Suprapubic skin (tissue), 3 donors: Measurements from ENCODE around the gene DHX15.

Source experiments
- EP300 ChIP-seq: sonication (generic); formaldehyde crosslinking; IDR thresholded peaks from one replicate; pipeline ENCODE4 v1.6.1; 2017; ENCODE audit warnings: antibody characterized with exemption
- POLR2A ChIP-seq, 2 donors: fragments of 450-650 bp; IDR thresholded peaks; one replicate each; pipeline ENCODE4 v1.6.1; 2017; ENCODE audit warnings: antibody characterized with exemption in 2 of 2, mild to moderate bottlenecking in 2 of 2, moderate library complexity in 2 of 2
- TF ChIP-seq, protein P1 (sequence below), 2 donors: fragments of 200-600 bp in 1 of 2; fragments of 450-650 bp in 1 of 2; sonication (generic) in 1 of 2; IDR thresholded peaks; one replicate each; pipeline ENCODE4 v1.5.1; 2016 to 2019; ENCODE audit warnings: antibody characterized with exemption in 2 of 2, mild to moderate bottlenecking in 1 of 2, moderate library complexity in 1 of 2

DNA sequence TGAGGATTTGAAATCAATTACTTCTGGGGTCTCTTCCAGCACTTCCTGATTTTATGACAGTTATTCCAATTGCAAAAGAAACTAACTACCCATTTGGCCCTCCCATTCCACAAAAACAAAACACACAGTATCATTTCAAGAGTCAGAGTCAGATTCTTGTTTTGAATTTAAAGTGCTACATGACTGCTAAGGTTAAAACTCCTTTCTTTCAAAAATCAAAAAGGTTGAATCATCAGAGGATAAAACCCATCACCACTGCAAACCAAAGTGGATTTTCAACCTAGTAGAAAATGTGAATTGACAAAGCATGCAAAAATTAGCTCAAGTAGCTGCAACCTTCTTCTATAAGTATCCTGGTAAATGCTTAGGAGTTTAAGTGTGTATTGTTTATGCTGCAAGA, 67.4 kb downstream of the DHX15 start:
- TF ChIP-seq POLR2A (IDR thresholded peaks at IDR 0.05) (no peak), EP300 (no peak)
- TF ChIP-seq, protein P1, sequence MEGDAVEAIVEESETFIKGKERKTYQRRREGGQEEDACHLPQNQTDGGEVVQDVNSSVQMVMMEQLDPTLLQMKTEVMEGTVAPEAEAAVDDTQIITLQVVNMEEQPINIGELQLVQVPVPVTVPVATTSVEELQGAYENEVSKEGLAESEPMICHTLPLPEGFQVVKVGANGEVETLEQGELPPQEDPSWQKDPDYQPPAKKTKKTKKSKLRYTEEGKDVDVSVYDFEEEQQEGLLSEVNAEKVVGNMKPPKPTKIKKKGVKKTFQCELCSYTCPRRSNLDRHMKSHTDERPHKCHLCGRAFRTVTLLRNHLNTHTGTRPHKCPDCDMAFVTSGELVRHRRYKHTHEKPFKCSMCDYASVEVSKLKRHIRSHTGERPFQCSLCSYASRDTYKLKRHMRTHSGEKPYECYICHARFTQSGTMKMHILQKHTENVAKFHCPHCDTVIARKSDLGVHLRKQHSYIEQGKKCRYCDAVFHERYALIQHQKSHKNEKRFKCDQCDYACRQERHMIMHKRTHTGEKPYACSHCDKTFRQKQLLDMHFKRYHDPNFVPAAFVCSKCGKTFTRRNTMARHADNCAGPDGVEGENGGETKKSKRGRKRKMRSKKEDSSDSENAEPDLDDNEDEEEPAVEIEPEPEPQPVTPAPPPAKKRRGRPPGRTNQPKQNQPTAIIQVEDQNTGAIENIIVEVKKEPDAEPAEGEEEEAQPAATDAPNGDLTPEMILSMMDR (IDR thresholded peaks at IDR 0.05) = no peak
